ENCODE data around the gene EQTN.
"Not testable (repeated sequence)": the region's sequence is repeated elsewhere in the genome, so short reads cannot be mapped to it uniquely, and the experiment has no call there.

Gene EQTN

GRCh38 chr9:27273186-27273585 is 23.8 kb downstream of the EQTN start:
- H3K27me3 ChIP-seq (ENCODE audit: control insufficient read depth, insufficient read depth, low read length), result no peaks in the 10 kb centered on the region
- H3K4me1 ChIP-seq (ENCODE audit: control insufficient read depth, insufficient read depth, low read length), result no peaks in the 10 kb centered on the region
- H3K4me3 ChIP-seq (ENCODE audit: low read length), result no peak overlapping the region
- H3K27ac ChIP-seq (ENCODE audit: low read length), result no peak overlapping the region
- no peaks in the 10 kb centered on the region for H3K9me3 ChIP-seq (ENCODE audit: control insufficient read depth, insufficient read depth, low read length)
- no CpG with 5 or more reads among the region's 1 CpG for WGBS (ENCODE audit: insufficient coverage, insufficient read length)
- DNase-seq (ENCODE audit: low read depth, low spot score), result no peak
- H3K36me3 ChIP-seq (ENCODE audit: control insufficient read depth, insufficient read depth, low read length), result no peaks in the 10 kb centered on the region

- Histone ChIP-seq H3K9me3 (ENCODE audit: control insufficient read depth, insufficient read depth, low read length) (no peaks in the 10 kb centered on the region), H3K27ac (ENCODE audit: low read length) (no peak overlapping the region), H3K4me3 (ENCODE audit: low read length) (no peak overlapping the region), H3K36me3 (ENCODE audit: control insufficient read depth, insufficient read depth, low read length) (no peaks in the 10 kb centered on the region), H3K27me3 (ENCODE audit: control insufficient read depth, insufficient read depth, low read length) (no peaks in the 10 kb centered on the region), H3K4me1 (ENCODE audit: control insufficient read depth, insufficient read depth, low read length) (no peaks in the 10 kb centered on the region)
- WGBS (ENCODE audit: insufficient coverage, insufficient read length), result no CpG with 5 or more reads among the region's 2 CpGs
- no peak for DNase-seq (ENCODE audit: low read depth, low spot score)
Measured at GRCh38 chr9:27272103-27272502, 24.8 kb downstream of the EQTN start.

- no peaks in the 10 kb centered on the region for H3K27me3 ChIP-seq (ENCODE audit: control insufficient read depth, insufficient read depth, low read length)
- H3K27ac ChIP-seq (ENCODE audit: low read length), result no peak overlapping the region
- no peaks in the 10 kb centered on the region for H3K9me3 ChIP-seq (ENCODE audit: control insufficient read depth, insufficient read depth, low read length)
- no peaks in the 10 kb centered on the region for H3K36me3 ChIP-seq (ENCODE audit: control insufficient read depth, insufficient read depth, low read length)
- DNase-seq (ENCODE audit: low read depth, low spot score), result no peak
- no peak overlapping the region for H3K4me3 ChIP-seq (ENCODE audit: low read length)
- WGBS (ENCODE audit: insufficient coverage, insufficient read length), result no CpG with 5 or more reads among the region's 4 CpGs
- no peaks in the 10 kb centered on the region for H3K4me1 ChIP-seq (ENCODE audit: control insufficient read depth, insufficient read depth, low read length)
Measured at GRCh38 chr9:27261517-27262211, 35.3 kb downstream of the EQTN start.

GRCh38 chr9:27260789-27261516 is 36.0 kb downstream of the EQTN start:
- Histone ChIP-seq H3K27ac (ENCODE audit: low read length) (no peak overlapping the region), H3K27me3 (ENCODE audit: control insufficient read depth, insufficient read depth, low read length) (no peaks in the 10 kb centered on the region)
- WGBS (ENCODE audit: insufficient coverage, insufficient read length), result no CpG with 5 or more reads among the region's 8 CpGs

GRCh38 chr9:27258662-27259061 is 38.3 kb downstream of the EQTN start:
- H3K9me3 ChIP-seq (ENCODE audit: control insufficient read depth, insufficient read depth, low read length), result no peaks in the 10 kb centered on the region
- H3K27ac ChIP-seq (ENCODE audit: low read length), result no peak overlapping the region
- H3K36me3 ChIP-seq (ENCODE audit: control insufficient read depth, insufficient read depth, low read length), result no peaks in the 10 kb centered on the region
- no peak overlapping the region for H3K4me3 ChIP-seq (ENCODE audit: low read length)
- WGBS (ENCODE audit: insufficient coverage, insufficient read length), result no CpG with 5 or more reads among the region's 7 CpGs
- DNase-seq (ENCODE audit: low read depth, low spot score), result no peak
- H3K27me3 ChIP-seq (ENCODE audit: control insufficient read depth, insufficient read depth, low read length), result no peaks in the 10 kb centered on the region
- H3K4me1 ChIP-seq (ENCODE audit: control insufficient read depth, insufficient read depth, low read length), result no peaks in the 10 kb centered on the region

More at GRCh38 chr9:27260789-27261516, 36.0 kb downstream of the EQTN start:
- no peak for DNase-seq (ENCODE audit: low read depth, low spot score)
- no peaks in the 10 kb centered on the region for H3K9me3 ChIP-seq (ENCODE audit: control insufficient read depth, insufficient read depth, low read length)
- no peaks in the 10 kb centered on the region for H3K4me1 ChIP-seq (ENCODE audit: control insufficient read depth, insufficient read depth, low read length)
- H3K4me3 ChIP-seq (ENCODE audit: low read length), result no peak overlapping the region
- H3K36me3 ChIP-seq (ENCODE audit: control insufficient read depth, insufficient read depth, low read length), result no peaks in the 10 kb centered on the region

GRCh38 chr9:27248702-27249101 is 48.2 kb downstream of the EQTN start:
- H3K27ac ChIP-seq (ENCODE audit: low read length), result no peak overlapping the region
- H3K36me3 ChIP-seq (ENCODE audit: control insufficient read depth, insufficient read depth, low read length), result no peaks in the 10 kb centered on the region
- no peak for DNase-seq (ENCODE audit: low read depth, low spot score)
- no peaks in the 10 kb centered on the region; the same call in 1 of the 2 replicates for H3K4me1 ChIP-seq (ENCODE audit: control insufficient read depth, insufficient read depth, low read length)
- H3K9me3 ChIP-seq (ENCODE audit: control insufficient read depth, insufficient read depth, low read length), result no peaks in the 10 kb centered on the region
- no peak overlapping the region for H3K4me3 ChIP-seq (ENCODE audit: low read length)
- H3K27me3 ChIP-seq (ENCODE audit: control insufficient read depth, insufficient read depth, low read length), result no peaks in the 10 kb centered on the region

GRCh38 chr9:27247756-27248155 is 49.2 kb downstream of the EQTN start:
- WGBS (ENCODE audit: insufficient coverage, insufficient read length), result no CpG with 5 or more reads among the region's 2 CpGs
- Histone ChIP-seq H3K4me3 (ENCODE audit: low read length) (no peak overlapping the region), H3K4me1 (ENCODE audit: control insufficient read depth, insufficient read depth, low read length) (no peaks in the 10 kb centered on the region; the same call in 1 of the 2 replicates), H3K9me3 (ENCODE audit: control insufficient read depth, insufficient read depth, low read length) (no peaks in the 10 kb centered on the region), H3K36me3 (ENCODE audit: control insufficient read depth, insufficient read depth, low read length) (no peaks in the 10 kb centered on the region), H3K27ac (ENCODE audit: low read length) (no peak overlapping the region), H3K27me3 (ENCODE audit: control insufficient read depth, insufficient read depth, low read length) (no peaks in the 10 kb centered on the region)
- peak; percentile 43 for DNase-seq (ENCODE audit: low read depth, low spot score)

- not testable (repeated sequence) for H3K36me3 ChIP-seq (ENCODE audit: control insufficient read depth, insufficient read depth, low read length); H3K9me3 ChIP-seq (ENCODE audit: control insufficient read depth, insufficient read depth, low read length); H3K4me1 ChIP-seq (ENCODE audit: control insufficient read depth, insufficient read depth, low read length); H3K27ac ChIP-seq (ENCODE audit: low read length); H3K27me3 ChIP-seq (ENCODE audit: control insufficient read depth, insufficient read depth, low read length); H3K4me3 ChIP-seq (ENCODE audit: low read length); DNase-seq (ENCODE audit: low read depth, low spot score)
- WGBS (ENCODE audit: insufficient coverage, insufficient read length), result no CpG with 5 or more reads among the region's 12 CpGs
Measured at GRCh38 chr9:27239648-27240047, 57.3 kb downstream of the EQTN start.

Data from iPS DF 6.9 (cell line).